ENCODE data around the gene LYRM9.

- no peak for TF ChIP-seq POLR2A (IDR thresholded peaks at IDR 0.05)
- no peak for TF ChIP-seq CTCF (IDR thresholded peaks at IDR 0.05)
Observed at GRCh38 chr17:27918498-27918897, 25.3 kb upstream of the LYRM9 start.
